IMR-90 (cell line): ENCODE data around the gene EXT2.

ENCODE experiments used
- POLR2A ChIP-seq: IDR thresholded peaks from 2 replicates; pipeline ENCODE4 v1.6.1; 2012; ENCODE audit warnings: mild to moderate bottlenecking, low read depth, low read length
- RAD21 ChIP-seq: IDR thresholded peaks from 2 replicates; pipeline ENCODE4 v1.6.1; 2012; ENCODE audit warnings: low read length, improper control_type of control experiment
- RCOR1 ChIP-seq: IDR thresholded peaks from 2 replicates; pipeline ENCODE4 v1.6.1; 2012; ENCODE audit warnings: mild to moderate bottlenecking, low read length, improper control_type of control experiment; ENCODE audit not compliant: insufficient replicate concordance
- SMC3 ChIP-seq: fragments of 150-350 bp; IDR thresholded peaks from 2 replicates; pipeline ENCODE4 v1.6.1; 2016; ENCODE audit warnings: low read depth, mild to moderate bottlenecking, antibody characterized with exemption, low read length, moderate library complexity
- TF ChIP-seq, protein P1 (sequence below): conservative IDR thresholded peaks from 2 replicates; pipeline ENCODE4 v1.5.1; 2012; ENCODE audit warnings: mild to moderate bottlenecking, low read depth, low read length, improper control_type of control experiment

DNA sequence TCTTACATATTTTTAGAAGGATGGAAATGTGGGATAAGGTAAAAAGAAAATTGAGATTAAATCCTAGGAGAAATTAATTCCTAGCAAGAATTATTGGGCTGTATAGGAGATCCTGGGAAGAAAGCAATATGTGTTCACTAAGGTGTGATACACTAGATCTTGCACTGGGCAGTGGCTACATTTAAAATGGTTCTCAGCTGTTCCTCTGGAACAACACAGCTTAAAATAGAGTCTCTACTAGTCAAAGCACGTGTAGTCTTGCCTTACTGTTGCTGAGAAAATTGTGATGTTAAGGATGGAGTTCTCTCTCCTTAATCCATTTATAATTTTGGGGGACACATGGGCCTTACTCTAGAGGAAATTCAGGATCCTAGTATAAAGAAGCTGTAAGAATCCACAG is 54.9 kb downstream of the EXT2 start:
- TF ChIP-seq, protein P1, sequence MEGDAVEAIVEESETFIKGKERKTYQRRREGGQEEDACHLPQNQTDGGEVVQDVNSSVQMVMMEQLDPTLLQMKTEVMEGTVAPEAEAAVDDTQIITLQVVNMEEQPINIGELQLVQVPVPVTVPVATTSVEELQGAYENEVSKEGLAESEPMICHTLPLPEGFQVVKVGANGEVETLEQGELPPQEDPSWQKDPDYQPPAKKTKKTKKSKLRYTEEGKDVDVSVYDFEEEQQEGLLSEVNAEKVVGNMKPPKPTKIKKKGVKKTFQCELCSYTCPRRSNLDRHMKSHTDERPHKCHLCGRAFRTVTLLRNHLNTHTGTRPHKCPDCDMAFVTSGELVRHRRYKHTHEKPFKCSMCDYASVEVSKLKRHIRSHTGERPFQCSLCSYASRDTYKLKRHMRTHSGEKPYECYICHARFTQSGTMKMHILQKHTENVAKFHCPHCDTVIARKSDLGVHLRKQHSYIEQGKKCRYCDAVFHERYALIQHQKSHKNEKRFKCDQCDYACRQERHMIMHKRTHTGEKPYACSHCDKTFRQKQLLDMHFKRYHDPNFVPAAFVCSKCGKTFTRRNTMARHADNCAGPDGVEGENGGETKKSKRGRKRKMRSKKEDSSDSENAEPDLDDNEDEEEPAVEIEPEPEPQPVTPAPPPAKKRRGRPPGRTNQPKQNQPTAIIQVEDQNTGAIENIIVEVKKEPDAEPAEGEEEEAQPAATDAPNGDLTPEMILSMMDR: no peak
- TF ChIP-seq POLR2A (no peak), RAD21 (no peak), RCOR1 (no peak), SMC3 (no peak)
